Activated CD8-positive, alpha-beta memory T cell treated with anti-CD3 and anti-CD28 coated beads for 24 hours (primary cell): ENCODE measurements around the gene WDR88.
"Not testable (repeated sequence)": the region's sequence is repeated elsewhere in the genome, so short reads cannot be mapped to it uniquely, and the experiment has no call there.

Source experiments
- DNase-seq: peaks from one replicate; pipeline ENCODE4 v3.0.0-alpha.2; 2020

Gene WDR88

GRCh38 chr19:33130433-33130832 is 1.5 kb upstream of the WDR88 start:
- DNase-seq, result no peak

GRCh38 chr19:33132425-33132824 is 511 bp downstream of the WDR88 start:
- DNase-seq, result no peak

- DNase-seq, result no peak
Measured at GRCh38 chr19:33133438-33134031, 1.6 kb downstream of the WDR88 start.

GRCh38 chr19:33134571-33135041 is 2.7 kb downstream of the WDR88 start:
- DNase-seq, result peak; percentile 75

GRCh38 chr19:33139165-33139564 is 7.3 kb downstream of the WDR88 start:
- DNase-seq, result no peak

- DNase-seq, result peak; percentile 84
Measured at GRCh38 chr19:33143897-33144405, 12.0 kb downstream of the WDR88 start.

GRCh38 chr19:33146209-33146608 is 14.3 kb downstream of the WDR88 start:
- no peak for DNase-seq

GRCh38 chr19:33147538-33147937 is 15.6 kb downstream of the WDR88 start:
- DNase-seq, result no peak

- DNase-seq, result no peak
Measured at GRCh38 chr19:33150852-33151518, 19.1 kb downstream of the WDR88 start.

GRCh38 chr19:33152176-33152575 is 20.3 kb downstream of the WDR88 start:
- no peak for DNase-seq

- DNase-seq, result not testable (repeated sequence)
Measured at GRCh38 chr19:33152625-33153024, 20.7 kb downstream of the WDR88 start.

- not testable (repeated sequence) for DNase-seq
Measured at GRCh38 chr19:33154313-33154712, 22.4 kb downstream of the WDR88 start.

- DNase-seq, result no peak
Measured at GRCh38 chr19:33156334-33156733, 24.4 kb downstream of the WDR88 start.

- no peak for DNase-seq
Measured at GRCh38 chr19:33157906-33158305, 26.0 kb downstream of the WDR88 start.

- no peak for DNase-seq
Measured at GRCh38 chr19:33158365-33158764, 26.5 kb downstream of the WDR88 start.

- no peak for DNase-seq
Measured at GRCh38 chr19:33159149-33159548, 27.2 kb downstream of the WDR88 start.

GRCh38 chr19:33159893-33160292 is 28.0 kb downstream of the WDR88 start:
- no peak for DNase-seq

- DNase-seq, result no peak
Measured at GRCh38 chr19:33161201-33161600, 29.3 kb downstream of the WDR88 start.

GRCh38 chr19:33163481-33163880 is 31.6 kb downstream of the WDR88 start:
- no peak for DNase-seq

- not testable (repeated sequence) for DNase-seq
Measured at GRCh38 chr19:33166037-33166436, 34.1 kb downstream of the WDR88 start.

GRCh38 chr19:33167438-33167837 is 35.5 kb downstream of the WDR88 start:
- no peak for DNase-seq

GRCh38 chr19:33168528-33168927 is 36.6 kb downstream of the WDR88 start:
- DNase-seq, result no peak

- no peak for DNase-seq
Measured at GRCh38 chr19:33171222-33171795, 39.4 kb downstream of the WDR88 start.

- DNase-seq, result no peak
Measured at GRCh38 chr19:33171916-33172359, 40.0 kb downstream of the WDR88 start.
